ENCODE data around the gene UGT2B11.
"Not testable (repeated sequence)": the region's sequence is repeated elsewhere in the genome, so short reads cannot be mapped to it uniquely, and the experiment has no call there.

UGT2B11 gene

GRCh38 chr4:69169171-69169570 is 45.4 kb downstream of the UGT2B11 start:
- not testable (repeated sequence) for DNase-seq

- DNase-seq: no peak
These were observed 47.2 kb downstream of the UGT2B11 start for GRCh38 chr4:69167300-69167699.

- not testable (repeated sequence) for DNase-seq
These were observed 48.2 kb downstream of the UGT2B11 start for GRCh38 chr4:69166376-69166775.

- not testable (repeated sequence) for DNase-seq
These were observed 48.8 kb downstream of the UGT2B11 start for GRCh38 chr4:69165707-69166106.

- peak in 1 of 4 experiments; percentile 2 for DNase-seq
These were observed 57.6 kb downstream of the UGT2B11 start for GRCh38 chr4:69156913-69157312.

GRCh38 chr4:69154021-69154420 is 60.5 kb downstream of the UGT2B11 start:
- DNase-seq: no peak
